H1 (cell line): ENCODE data around the gene ACCSL.

Experiments used
- ASH2L ChIP-seq: fragments of 200-600, 300-600 bp; sonication (generic); IDR thresholded peaks from one replicate; pipeline ENCODE4 v1.7.1; 2017; ENCODE audit warnings: low read length
- CEBPB ChIP-seq: IDR thresholded peaks from 2 replicates; pipeline ENCODE4 v1.6.1; 2012; ENCODE audit warnings: low read depth, low read length
- EGR1 ChIP-seq: IDR thresholded peaks from 2 replicates; pipeline ENCODE4 v1.6.1; 2011; ENCODE audit warnings: low read depth, low read length, borderline replicate concordance
- MAX ChIP-seq: IDR thresholded peaks from 2 replicates; pipeline ENCODE4 v1.6.1; 2012; ENCODE audit warnings: inconsistent platforms
- POLR2A ChIP-seq, 2 experiments: IDR thresholded peaks; 1 replicate in 1 of 2; 2 replicates in 1 of 2; pipeline ENCODE4 v1.6.1; 2011; ENCODE audit warnings: low read depth in 2 of 2, low read length in 2 of 2, mild to moderate bottlenecking in 2 of 2; ENCODE audit errors: control extremely low read depth in 1 of 2
- ZNF274 ChIP-seq: IDR thresholded peaks from 2 replicates; pipeline ENCODE4 v1.7.0; 2012; ENCODE audit warnings: low read length, borderline replicate concordance; ENCODE audit errors: extremely low read depth
- TF ChIP-seq, protein P1 (sequence below): IDR thresholded peaks from 2 replicates; pipeline ENCODE4 v1.6.1; 2012; ENCODE audit warnings: inconsistent platforms

DNA sequence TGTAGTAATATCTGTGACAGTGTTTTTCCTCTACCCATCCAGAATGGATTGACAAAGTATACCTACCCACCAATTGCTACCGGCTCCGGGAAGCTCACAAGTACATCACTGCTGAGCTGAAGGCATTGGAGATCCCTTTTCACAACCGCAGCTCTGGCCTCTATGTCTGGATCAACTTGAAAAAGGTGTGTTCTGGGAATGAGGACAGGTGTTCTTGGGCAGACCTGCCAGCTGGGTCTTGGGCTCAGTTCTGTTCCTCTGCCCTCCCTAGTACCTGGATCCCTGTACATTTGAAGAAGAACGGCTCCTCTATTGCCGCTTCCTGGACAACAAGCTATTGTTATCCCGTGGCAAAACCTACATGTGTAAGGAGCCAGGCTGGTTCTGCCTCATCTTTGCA, 10.5 kb downstream of the ACCSL start:
- TF ChIP-seq, protein P1, sequence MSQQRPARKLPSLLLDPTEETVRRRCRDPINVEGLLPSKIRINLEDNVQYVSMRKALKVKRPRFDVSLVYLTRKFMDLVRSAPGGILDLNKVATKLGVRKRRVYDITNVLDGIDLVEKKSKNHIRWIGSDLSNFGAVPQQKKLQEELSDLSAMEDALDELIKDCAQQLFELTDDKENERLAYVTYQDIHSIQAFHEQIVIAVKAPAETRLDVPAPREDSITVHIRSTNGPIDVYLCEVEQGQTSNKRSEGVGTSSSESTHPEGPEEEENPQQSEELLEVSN, result no peak
- no peak for TF ChIP-seq CEBPB
- TF ChIP-seq POLR2A (IDR thresholded peaks at IDR 0.05; ENCODE audit: control extremely low read depth in 1 of 2, low read depth in 2 of 2, low read length in 2 of 2), result no peak
- no peak for TF ChIP-seq ZNF274
- no peak for TF ChIP-seq ASH2L
- no peak for TF ChIP-seq EGR1
- TF ChIP-seq MAX, result no peak
